HG02970 (cell line): ENCODE results near the gene STEAP3.

Experiments used
- ATAC-seq: cut with Tn5 transposase; IDR thresholded peaks from one replicate; pipeline ENCODE4 v1.9.1; 2021; ENCODE audit warnings: mild to moderate bottlenecking, moderate library complexity, moderate number of reproducible peaks; ENCODE audit not compliant: unreplicated experiment, low FRiP score

Gene STEAP3

DNA sequence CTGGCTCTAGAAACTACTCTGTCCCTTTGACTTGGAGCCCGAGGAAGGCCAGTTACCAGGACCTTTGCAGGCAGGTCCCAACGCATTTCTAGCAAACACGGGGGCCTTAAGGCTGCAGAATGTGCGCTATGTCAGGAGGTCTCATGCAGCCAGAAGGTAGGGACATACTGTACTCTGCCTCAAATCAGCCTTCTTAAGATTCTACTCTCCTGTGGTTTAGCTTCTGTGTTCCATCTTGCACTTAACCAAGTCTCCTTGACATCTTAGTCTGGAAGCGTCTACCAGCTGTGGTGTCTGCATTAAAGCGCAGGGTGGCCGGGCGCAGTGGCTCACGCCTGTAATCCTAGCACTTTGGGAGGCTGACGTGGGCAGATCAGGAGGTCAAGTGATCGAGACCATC is 65.5 kb downstream of the STEAP3 start:
- ATAC-seq = no peak

DNA sequence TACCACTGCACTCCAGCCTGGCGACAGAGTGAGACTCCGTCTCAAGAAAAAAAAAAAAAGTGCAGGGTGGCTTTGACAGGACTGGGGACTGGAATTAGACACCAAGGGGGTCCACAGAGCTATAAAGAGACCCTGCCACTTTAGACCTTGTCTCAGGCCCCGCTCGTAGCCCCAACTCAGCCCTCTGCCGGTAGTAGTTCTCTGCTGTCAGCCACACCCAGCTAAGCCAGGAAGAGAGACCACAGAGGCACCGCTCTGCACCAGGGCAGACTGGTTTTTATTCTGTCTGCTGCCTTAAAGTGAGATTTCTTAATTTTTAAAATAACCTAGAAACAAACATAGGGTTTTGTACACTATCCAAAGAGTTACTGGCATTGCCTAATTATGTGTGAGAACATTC is 66.0 kb downstream of the STEAP3 start:
- ATAC-seq = no peak

DNA sequence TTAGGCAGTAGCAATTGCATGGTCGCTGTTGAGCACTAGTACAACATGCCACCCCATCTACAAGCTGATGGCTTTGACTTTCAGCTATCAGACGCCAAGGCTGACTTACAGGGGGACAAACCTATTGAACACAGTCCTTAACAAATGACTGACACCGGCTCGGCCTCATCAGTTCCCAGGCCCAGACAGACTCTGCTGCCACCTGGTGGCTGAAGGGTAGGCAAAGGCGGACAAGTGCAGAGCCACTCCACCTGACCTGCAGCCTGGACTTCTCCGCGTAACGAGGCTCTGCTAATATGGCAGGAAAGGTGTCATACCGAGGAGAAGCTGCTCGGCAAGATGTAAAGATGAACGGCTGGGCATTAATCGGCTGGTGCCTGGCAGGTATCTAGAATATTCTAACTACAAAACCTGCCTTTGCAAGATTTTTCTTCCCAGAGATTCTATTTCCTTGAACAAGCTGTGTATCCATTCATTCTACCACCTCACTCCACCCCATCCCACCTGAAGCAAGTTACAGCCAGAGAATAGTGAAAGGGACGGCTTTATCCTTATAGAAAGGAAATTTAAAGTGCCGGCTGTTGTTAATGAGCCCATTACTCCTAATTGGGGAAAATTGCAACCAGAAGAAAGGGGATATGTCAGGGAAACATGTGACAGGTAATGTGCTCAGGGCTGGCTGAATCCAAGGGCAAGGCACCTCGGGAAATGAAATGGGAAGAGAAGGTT is 67.4 kb downstream of the STEAP3 start:
- ATAC-seq = peak; percentile 85

DNA sequence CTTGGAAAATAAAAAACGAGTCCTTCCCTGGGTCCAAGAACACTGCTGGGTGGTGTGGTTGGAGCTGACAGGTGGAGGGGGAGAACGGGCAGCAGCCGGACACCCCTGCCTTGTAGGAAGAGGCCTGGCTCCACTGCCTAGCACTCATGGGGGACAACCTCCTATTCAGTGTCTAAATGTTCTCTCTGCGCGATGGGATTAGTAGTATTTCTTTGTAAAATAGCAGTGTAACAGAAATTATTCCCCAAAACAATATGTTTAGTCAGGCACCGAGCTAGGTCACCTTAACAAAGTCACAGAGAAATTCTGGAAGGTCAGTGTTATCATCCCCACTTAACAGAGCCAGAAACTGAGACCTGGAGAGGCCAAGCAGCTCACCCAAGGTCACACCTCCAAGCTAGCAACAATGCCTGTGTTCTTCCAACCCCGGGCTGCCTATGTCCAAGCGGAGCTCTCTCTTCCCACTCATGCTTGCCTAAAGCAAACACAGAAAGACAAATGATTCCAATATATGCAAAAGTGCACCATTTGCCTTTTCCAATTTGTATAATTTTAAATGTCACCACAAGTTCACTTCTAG is 68.0 kb downstream of the STEAP3 start:
- ATAC-seq = no peak

DNA sequence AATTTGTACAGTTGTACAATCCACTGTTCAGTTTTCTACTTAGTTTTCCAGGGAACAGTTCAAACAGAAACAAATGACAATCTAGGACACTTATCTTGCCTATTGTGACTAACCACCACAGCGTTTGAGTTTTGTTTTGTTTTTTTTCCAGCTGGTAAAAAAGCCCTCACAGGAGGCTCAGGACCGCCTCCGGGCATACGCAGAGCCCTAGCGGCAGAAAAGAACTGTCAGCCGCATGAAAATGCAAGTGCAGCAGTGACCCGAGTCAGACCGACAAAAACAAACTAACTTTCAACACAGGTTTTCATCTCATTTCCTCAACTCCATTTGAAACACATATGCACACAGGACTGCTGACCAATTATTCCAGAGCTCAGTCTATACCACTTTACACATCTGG is 68.6 kb downstream of the STEAP3 start:
- no peak for ATAC-seq

DNA sequence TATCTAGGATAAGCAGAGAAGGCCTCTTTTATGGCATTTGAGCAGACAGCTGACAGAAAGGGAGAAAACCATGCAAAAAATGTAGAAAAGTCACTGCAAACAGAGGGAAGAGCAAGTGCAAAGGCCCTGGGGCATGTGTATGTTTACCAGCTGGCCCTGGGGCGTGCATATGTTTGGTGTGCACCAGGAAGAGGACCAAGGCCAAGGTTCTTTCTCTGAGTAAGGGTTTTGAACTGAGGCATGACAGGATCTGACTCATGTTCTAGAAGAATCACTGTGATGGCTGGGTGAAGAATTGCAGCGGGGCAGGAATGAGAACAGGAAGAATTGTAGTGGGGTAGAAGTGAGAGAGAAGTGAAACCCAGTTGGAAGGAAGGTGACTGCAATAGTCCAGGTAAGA is 69.6 kb downstream of the STEAP3 start:
- no peak for ATAC-seq

DNA sequence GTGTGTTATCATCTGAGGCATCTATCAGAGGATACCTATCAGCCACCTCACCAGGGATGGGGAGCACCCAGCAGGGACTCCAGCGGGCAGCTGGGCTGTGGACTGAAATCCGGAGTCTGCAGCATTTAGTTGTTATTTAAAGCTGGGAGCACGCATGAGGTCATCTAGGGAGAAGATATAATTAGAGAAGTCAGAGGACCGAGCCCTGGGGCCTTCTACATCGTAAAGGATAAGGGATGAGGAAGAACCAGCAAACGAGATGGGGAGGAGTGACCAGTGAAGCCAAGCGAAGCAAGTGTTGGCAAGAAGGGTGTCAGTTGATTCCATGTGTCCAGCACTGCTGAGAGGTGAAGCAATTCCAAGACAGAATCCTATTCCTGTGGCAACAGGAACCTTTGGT is 70.3 kb downstream of the STEAP3 start:
- no peak for ATAC-seq

DNA sequence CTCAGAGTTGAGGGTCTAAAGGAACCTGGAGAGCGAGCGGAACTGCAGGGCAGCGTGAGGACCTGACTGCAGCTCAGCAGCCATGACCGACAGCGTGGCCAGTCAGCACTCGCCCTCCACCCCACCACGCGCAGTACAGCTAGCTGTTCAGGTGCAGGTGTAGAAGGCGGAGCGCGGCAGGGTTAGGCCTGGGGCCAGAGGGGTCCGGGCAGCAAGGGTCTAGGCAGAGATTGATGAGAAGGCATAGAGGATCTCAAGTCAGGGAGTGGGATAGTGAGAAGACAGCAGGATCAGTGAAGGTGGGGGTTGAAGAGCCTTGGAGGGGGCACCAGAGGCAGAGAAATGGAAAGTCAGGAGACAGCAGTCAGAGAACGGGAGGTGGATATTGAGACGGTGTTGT is 71.0 kb downstream of the STEAP3 start:
- no peak for ATAC-seq

DNA sequence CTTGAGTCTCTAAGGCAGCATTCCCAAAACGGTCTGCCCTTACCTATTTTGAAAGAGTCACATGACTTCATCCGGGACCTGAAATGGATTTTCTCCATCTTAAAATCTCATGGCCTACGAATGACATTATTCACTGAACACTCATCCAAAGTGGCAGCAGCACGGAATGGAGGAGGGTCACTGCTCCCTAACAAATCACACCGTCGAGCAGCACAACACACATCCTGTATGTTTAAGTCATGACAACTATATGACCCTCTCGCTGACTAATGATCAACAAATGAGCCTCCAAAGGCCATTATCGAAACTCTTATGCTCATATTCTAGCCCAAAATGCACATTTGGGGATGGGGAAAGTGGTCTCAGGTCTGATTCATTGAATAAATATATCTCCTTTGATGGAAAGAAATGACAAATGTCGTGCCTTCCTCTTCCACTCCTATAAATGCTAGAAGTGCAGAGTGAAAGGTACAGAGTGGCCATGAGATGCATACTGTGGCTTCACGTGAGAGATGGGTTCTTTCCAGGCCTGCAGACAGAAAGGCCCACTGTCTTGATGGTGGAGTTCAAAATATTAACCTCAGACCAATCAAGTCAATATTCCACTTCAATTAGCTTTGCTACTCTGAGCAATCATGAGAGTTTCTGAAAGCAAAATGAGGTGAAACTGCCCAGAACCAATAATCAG is 72.2 kb downstream of the STEAP3 start:
- ATAC-seq = no peak

DNA sequence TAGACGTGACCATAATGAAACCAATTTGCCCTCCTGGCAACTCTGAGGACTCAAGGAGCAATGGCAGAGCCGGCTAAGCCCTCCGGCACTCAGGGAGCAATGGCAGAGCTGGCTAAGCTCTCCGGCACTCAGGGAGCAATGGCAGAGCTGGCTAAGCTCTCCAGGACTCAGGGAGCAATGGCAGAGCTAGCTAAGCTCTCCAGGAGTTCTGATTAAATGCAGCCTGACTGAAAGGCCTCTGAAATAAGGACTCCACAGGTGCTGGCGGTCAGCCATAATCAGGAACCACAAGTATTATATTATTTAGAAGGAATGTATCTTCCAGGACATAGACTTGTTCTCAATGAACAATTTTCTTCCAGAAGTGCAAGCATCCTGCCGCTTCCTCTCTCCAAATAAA is 77.8 kb downstream of the STEAP3 start:
- ATAC-seq = no peak

DNA sequence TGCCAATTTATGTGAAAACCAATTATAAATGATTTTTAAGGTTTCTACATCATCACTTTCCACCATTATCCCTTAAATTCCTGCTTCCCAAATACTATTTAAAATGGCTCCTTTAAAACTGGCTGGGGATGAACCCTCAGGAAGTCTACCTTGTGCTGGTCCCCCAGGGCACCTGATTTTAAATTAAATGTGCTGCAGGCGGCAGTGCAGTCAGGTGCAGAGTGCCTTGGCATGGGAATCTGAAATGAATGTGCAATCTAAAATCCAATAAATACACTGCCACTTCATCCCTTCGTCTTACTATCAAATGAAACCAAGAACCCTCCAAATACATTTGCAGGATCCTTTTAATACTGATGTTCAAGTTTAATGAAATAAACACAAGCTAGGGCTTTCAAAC is 81.2 kb downstream of the STEAP3 start:
- no peak for ATAC-seq

DNA sequence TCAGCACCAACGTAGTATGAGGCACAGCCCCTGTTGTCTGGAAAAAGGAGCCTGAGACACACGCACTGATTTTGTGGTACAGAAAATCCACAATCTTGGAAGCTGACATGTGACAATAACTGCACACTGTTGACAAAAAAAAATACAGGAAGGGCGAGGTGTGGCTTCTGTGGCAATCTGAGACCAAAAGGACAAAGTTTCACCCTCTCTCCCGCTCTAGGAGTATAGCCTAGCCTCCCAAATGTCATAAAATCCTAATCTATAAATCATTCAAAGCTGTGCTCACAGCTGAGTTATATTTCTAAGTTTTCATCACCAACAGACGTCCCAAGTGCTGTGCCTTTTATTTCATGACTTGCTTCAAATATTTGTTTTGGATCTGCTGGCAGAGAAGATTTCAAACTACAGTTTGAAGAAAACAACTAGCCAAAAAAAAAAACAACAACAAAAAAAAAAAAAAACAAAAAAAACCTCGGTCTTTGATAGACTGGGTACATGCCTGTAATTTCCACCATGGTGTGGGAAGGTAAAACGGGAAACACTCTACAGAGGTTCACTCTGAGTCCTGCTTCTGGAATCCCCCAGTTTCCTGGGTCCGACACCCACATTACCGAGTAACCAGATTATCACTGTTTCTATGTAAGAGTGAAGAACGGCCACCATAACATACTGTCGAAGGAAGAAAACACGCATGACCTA is 82.0 kb downstream of the STEAP3 start:
- no peak for ATAC-seq

DNA sequence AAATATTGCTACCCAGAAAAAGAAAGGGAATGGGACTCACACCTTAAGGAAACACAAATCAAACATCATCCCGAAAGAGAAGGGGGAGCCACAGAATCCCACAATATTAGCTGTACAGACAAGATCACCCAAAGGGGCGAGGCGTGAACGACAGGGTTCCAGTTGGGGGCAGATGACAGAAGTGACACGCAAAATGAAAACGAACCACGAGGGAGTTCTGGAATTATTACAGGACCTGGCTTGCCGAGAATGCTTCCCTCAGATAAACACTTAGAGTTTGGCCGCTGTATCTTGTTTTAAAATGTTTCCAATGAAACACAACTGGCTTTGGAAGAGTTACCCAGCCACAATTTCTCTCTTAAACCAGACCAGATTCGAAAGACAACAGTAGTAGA is 82.6 kb downstream of the STEAP3 start:
- no peak for ATAC-seq

DNA sequence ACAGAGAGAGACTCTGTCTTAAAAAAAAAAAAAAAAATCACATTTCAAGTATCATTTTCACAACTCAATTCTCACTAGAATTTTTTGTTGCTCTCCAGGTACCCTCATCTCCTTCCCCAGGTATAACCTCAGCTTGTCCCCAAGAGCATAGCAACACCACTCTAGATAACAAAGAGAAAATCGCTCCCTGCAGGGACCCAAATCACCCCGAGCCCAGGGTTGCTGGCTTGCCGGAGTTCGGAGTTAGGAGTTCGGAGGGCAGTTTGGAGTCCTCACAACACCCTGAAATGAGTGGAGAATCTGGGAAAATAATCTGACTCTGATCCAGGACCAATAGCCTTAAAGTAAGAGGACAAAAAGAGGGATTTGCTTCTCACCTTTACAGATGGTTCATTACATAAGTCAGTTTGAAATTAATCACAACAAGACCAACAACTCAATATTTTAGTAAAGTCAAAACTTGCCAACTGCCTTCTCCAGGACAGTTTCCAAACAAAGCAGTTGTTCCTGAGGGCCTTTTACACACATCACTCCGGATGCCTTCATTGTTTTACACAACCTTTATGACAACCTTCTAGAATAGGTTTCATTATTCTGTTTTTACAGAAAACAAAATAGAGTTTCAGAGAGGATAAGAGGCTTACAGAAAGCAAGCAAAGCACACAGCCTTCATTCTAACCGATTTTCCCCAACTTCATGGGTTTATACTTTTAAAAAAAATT is 83.9 kb downstream of the STEAP3 start:
- ATAC-seq = no peak

DNA sequence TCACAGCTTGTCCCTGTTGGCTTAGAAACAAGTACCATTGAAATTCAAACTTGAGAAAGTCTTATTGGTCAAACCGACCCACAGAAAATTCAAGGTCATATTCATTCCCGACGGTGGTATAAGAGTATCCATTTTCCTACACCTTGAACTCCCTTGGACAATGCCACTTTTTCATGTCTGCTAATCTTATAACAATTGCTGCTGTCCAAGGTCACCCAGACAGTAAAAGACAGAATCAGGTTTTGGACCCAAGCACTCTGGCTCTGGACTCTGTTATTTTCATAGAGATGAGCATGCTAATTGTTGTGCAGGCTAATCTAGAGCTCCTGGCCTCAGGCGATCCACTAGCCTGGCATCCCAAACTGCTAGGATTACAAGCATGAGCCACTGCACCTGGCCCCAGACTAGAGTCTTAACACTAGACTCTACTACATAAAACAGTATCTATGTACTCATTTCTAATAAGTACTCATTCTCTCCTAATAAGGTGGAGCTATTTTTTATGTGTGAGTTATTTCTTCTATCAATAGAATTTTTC is 85.2 kb downstream of the STEAP3 start:
- ATAC-seq = no peak

DNA sequence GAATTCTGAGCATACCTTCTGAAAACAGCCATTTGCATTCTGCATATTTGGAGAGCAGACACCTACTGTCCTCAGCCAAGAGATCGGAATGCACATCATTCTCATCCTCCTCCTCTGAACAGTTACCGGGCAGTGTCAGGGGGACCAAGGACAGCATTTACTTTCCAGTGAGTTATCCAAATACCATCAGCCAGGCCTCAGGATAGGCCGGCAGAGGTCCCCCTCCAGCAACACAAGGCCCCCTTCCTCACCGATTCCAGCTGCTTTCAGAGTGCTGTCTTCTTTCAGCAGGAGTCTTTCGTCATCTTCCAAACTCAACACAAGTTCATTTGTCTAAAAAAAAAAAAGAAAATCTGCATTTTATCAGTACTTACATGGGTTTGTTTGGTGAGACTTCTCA is 87.7 kb downstream of the STEAP3 start:
- ATAC-seq = no peak

DNA sequence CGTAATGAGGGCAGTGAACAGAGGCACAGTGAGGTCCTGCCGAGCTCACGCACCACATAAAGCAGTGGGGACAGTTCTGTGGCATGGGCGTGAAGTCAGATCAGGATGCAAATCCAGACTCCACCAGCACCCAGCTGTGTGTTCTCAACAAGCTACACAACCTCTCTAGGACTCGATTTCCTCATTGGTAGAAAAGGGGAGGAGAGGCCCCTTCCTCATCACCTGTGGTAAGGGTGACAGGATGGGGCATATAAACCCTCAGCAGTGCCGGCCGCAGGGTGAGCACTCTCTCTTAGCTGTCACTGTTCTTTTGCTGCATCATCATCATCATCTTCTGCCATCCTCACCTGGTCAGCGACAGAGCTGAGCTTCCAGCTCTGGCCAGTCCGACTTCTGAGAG is 88.2 kb downstream of the STEAP3 start:
- ATAC-seq = no peak
